K562 (cell line): ENCODE data around the gene KRIT1. TPM values are rescaled to one million over a fixed set of nuclear protein-coding genes. Genes with fewer than 3 reads are reported as not detected.

ENCODE experiments used
- ATAC-seq: fragments of 200-7000 bp; cut with Tn5 transposase; 3 replicates; pipeline ENCODE4 v1.9.1; 2020; ENCODE audit warnings: moderate library complexity
- BruUV-seq: library from RNA; stranded (reverse); fragments of 400-500 nt; replicated peaks from 2 replicates; lab custom pipeline; 2021; lab: Mats Ljungman, UMichigan
- CTCF ChIA-PET: fragments of 300-600 bp; formaldehyde crosslinking; extraction: SDS; loops from one replicate; lab custom pipeline; 2021; ENCODE audit warnings: low intra/inter-chr PET ratio; lab: Yijun Ruan, JAX
- POLR2A ChIA-PET: fragments of 300-600, 350-650 bp; sonication (Branson Sonifier 250); formaldehyde crosslinking; extraction: SDS; loops from one replicate; lab custom pipeline; 2021; ENCODE audit warnings: antibody characterized with exemption, inconsistent platforms; lab: Yijun Ruan, JAX
- DNase-seq, 4 experiments: peaks; one replicate each; pipeline versions ENCODE4 v3.0.0 to v3.0.0-alpha.2; 2011 to 2018; ENCODE audit warnings: low spot score in 3 of 4, mixed read lengths in 3 of 4; ENCODE audit errors: extremely low read depth in 1 of 4
- FAIRE-seq: peaks from 2 replicates; lab custom pipeline; 2011; peaks lifted over from hg19 to GRCh38; lab: Jason Lieb, UNC
- H2AFZ ChIP-seq: 2 replicates; pipeline ENCODE4 v1.6.0; 2011; ENCODE audit warnings: low read depth, low read length, control low read depth, inconsistent platforms
- H3K27ac ChIP-seq: fragments of 200-600 bp; 3 replicates; pipeline ENCODE4 v1.8.0; 2011; ENCODE audit warnings: low read depth, mild to moderate bottlenecking, control low read depth, inconsistent platforms, low read length, moderate library complexity, mixed read lengths; ENCODE audit errors: extremely low read depth
- H3K27me3 ChIP-seq, 2 experiments: fragments of 300-600 bp in 1 of 2; 2 replicates in 1 of 2; 3 replicates in 1 of 2; pipeline versions ENCODE4 v1.6.0 to v1.8.0; 2011; ENCODE audit warnings: inconsistent platforms in 2 of 2, low read length in 2 of 2, mild to moderate bottlenecking in 1 of 2, mixed read lengths in 1 of 2, moderate library complexity in 1 of 2; ENCODE audit not compliant: control insufficient read depth in 2 of 2, insufficient read depth in 2 of 2
- H3K36me3 ChIP-seq: fragments of 300-600 bp; 3 replicates; pipeline ENCODE4 v1.8.0; 2011; ENCODE audit warnings: mild to moderate bottlenecking, low read length, inconsistent platforms; ENCODE audit not compliant: control insufficient read depth, insufficient read depth
- H3K4me1 ChIP-seq, 2 experiments: fragments of 200-600 bp in 1 of 2; replicated peaks in 1 of 2; 2 replicates in 1 of 2; 3 replicates in 1 of 2; pipeline versions ENCODE4 v1.5.1 to v1.8.0; 2011; ENCODE audit warnings: inconsistent platforms in 2 of 2, low read length in 2 of 2, mild to moderate bottlenecking in 1 of 2, mixed read lengths in 1 of 2, moderate library complexity in 1 of 2; ENCODE audit not compliant: control insufficient read depth in 2 of 2, insufficient read depth in 2 of 2
- H3K4me2 ChIP-seq: 2 replicates; pipeline ENCODE4 v1.6.1; 2011; ENCODE audit warnings: low read length, control low read depth, inconsistent platforms, mixed read lengths; ENCODE audit not compliant: insufficient read depth
- H3K4me3 ChIP-seq: fragments of 200-600 bp; sonication (generic), shearing (Covaris generic); 2 replicates; pipeline ENCODE4 v1.5.1; 2016; ENCODE audit warnings: control low read depth, inconsistent platforms
- H3K79me2 ChIP-seq: fragments of 200-600 bp; 3 replicates; pipeline ENCODE4 v1.8.0; 2011; ENCODE audit warnings: low read length, inconsistent platforms; ENCODE audit not compliant: control insufficient read depth, insufficient read depth
- H3K9ac ChIP-seq, 2 experiments: 2 replicates each; pipeline versions ENCODE4 v1.6.0 to v1.6.1; 2011; ENCODE audit warnings: low read depth in 2 of 2, low read length in 2 of 2, control low read depth in 1 of 2, inconsistent platforms in 1 of 2, mild to moderate bottlenecking in 1 of 2, mixed read lengths in 1 of 2; ENCODE audit not compliant: insufficient read depth in 1 of 2
- H3K9me1 ChIP-seq: one replicate; pipeline ENCODE4 v1.6.0; 2011; ENCODE audit warnings: inconsistent platforms, mild to moderate bottlenecking, low read length, moderate library complexity; ENCODE audit not compliant: control insufficient read depth, insufficient read depth
- H3K9me3 ChIP-seq: replicated peaks from 2 replicates; pipeline ENCODE4 v1.5.1; 2011; ENCODE audit warnings: low read depth, low read length, inconsistent platforms; ENCODE audit not compliant: control insufficient read depth, insufficient read depth
- H4K20me1 ChIP-seq: replicated peaks from 2 replicates; pipeline ENCODE4 v1.6.1; 2011; ENCODE audit warnings: low read length, inconsistent platforms, mixed read lengths; ENCODE audit not compliant: control insufficient read depth, insufficient read depth
- BCOR ChIP-seq: fragments of 450-650 bp; IDR thresholded peaks from 2 replicates; pipeline ENCODE4 v1.6.1; 2016
- KDM1A ChIP-seq, 2 experiments: fragments of 450-650 bp; IDR thresholded peaks; 2 replicates each; pipeline ENCODE4 v1.6.1; 2016; ENCODE audit warnings: mild to moderate bottlenecking in 2 of 2
- NCOA2 ChIP-seq, 2 experiments: fragments of 450-650 bp; IDR thresholded peaks; 2 replicates each; pipeline ENCODE4 v1.6.1; 2018; ENCODE audit warnings: mild to moderate bottlenecking in 2 of 2, moderate library complexity in 1 of 2; ENCODE audit not compliant: partially characterized antibody in 2 of 2
- PML ChIP-seq: IDR thresholded peaks from 2 replicates; pipeline ENCODE4 v1.6.1; 2012; ENCODE audit warnings: low read length, inconsistent platforms
- RBM25 ChIP-seq: fragments of 200-400 bp; formaldehyde crosslinking; IDR thresholded peaks from 2 replicates; pipeline ENCODE4 v1.6.1; 2018; ENCODE audit warnings: low read length, low read depth, moderate library complexity; ENCODE audit not compliant: severe bottlenecking
- RHOXF2B ChIP-seq: fragments of 250-450 bp; sonication (Bioruptor Pico); conservative IDR thresholded peaks from 2 replicates; pipeline ENCODE4 v1.5.1; 2021
- SMARCA5 ChIP-seq: fragments of 450-650 bp; IDR thresholded peaks from 2 replicates; pipeline ENCODE4 v1.6.1; 2016
- SRSF9 ChIP-seq: fragments of 200-400 bp; formaldehyde crosslinking; IDR thresholded peaks from 2 replicates; pipeline ENCODE4 v1.6.1; 2017; ENCODE audit warnings: low read depth, low read length, borderline replicate concordance
- ZBTB43 ChIP-seq: sonication (generic); formaldehyde crosslinking; IDR thresholded peaks from 2 replicates; pipeline ENCODE4 v1.8.0; 2023; ENCODE audit warnings: mild to moderate bottlenecking, missing genetic modification reagents
- ZNF146 ChIP-seq: IDR thresholded peaks from one replicate; pipeline ENCODE4 v1.6.1; 2018; ENCODE audit warnings: missing compliant biosample characterization; ENCODE audit not compliant: unreplicated experiment
- WGBS: fragments of 100-300 bp; shearing (Covaris generic); methylation state at CpG from one replicate; pipeline ENCODE4 v1.1.6; 2016; ENCODE audit warnings: low coverage, mixed read lengths; ENCODE audit not compliant: insufficient coverage; ENCODE audit errors: missing lambda C conversion rate; 5-methylcytosine and 5-hydroxymethylcytosine counted together
- in situ Hi-C: fragments of 300-500 bp; cut with MboI; formaldehyde crosslinking; loops from 4 replicates; pipeline ENCODE4 v1.15.0; 2018; ENCODE audit warnings: inconsistent platforms, mixed read lengths
- intact Hi-C: fragments of 100-400 bp; cut with micrococcal nuclease; formaldehyde crosslinking; loops from 2 replicates; pipeline ENCODE4 v1.14.2; 2022
- polyA plus RNA-seq, 8 experiments: library from polyadenylated mRNA; depleted of rRNA in 4 of 8; stranded (reverse) in 5 of 8; unstranded in 3 of 8; fragments of >200 nt; fragmentation: Nextera tagmentation in 2 of 8; fragmentation: Illumina TruSeq in 1 of 8; extraction: Ambion mirVana in 2 of 8; extraction: Trizol in 1 of 8; gene quantifications; 2 replicates each; pipeline versions ENCODE4 v1.2.1 to v1.2.3, GENCODE V29; 2011 to 2014; ENCODE audit warnings: inconsistent platforms in 1 of 8, missing spikeins in 1 of 8
- total RNA-seq, 7 experiments: library from RNA; depleted of rRNA in 6 of 7; stranded (reverse); fragments of >200 nt in 6 of 7; fragmentation: Illumina TruSeq in 2 of 7; extraction: Trizol in 2 of 7; gene quantifications; 2 replicates each; pipeline versions ENCODE4 v1.2.1 to v1.2.3, GENCODE V29; 2011 to 2021; ENCODE audit warnings: low replicate concordance in 1 of 7

KRIT1 gene
- total and polyA plus RNA-seq, 9 of the 15 experiments (the other 6 are each of a cell fraction or from before 2014, with no cell fraction given), result 21.5 to 81.4 (median 55.9) TPM

GRCh38 chr7:92228742-92229141, 17.0 kb downstream of the KRIT1 start:
- H3K27ac ChIP-seq, result no peak overlapping the region
- H3K4me1 ChIP-seq, result no peaks in the 10 kb centered on the region
- H3K9ac ChIP-seq, result no peak overlapping the region
- no peaks in the 10 kb centered on the region for H3K9me3 ChIP-seq
- in situ Hi-C loops, result no loop called here
- H3K36me3 ChIP-seq, result peaks cover 81% of the 10 kb centered on the region
- ATAC-seq (no peak), DNase-seq (no peak), FAIRE-seq (no peak)
- H3K27me3 ChIP-seq, result no peaks in the 10 kb centered on the region
- TF ChIP-seq SRSF9, result no peak
- TF ChIP-seq SMARCA5, result 0 out of 2 replicates have a peak, but pooled peaks have one; percentile 19
- TF ChIP-seq RHOXF2B (CRISPR knock-in tag), result no peak
- TF ChIP-seq KDM1A (IDR thresholded peaks at IDR 0.05), result peak in 1 of 2 experiments; percentile 30; a peak in 1 of 4 replicates
- TF ChIP-seq PML, result no peak
- TF ChIP-seq RBM25, result peak; percentile 74
- peak; percentile 97 for TF ChIP-seq ZNF146 (CRISPR knock-in tag)
- no peak for TF ChIP-seq ZBTB43 (CRISPR knock-in tag)
- peak; percentile 47; the same call in 1 of the 2 replicates for TF ChIP-seq BCOR
- no peak for TF ChIP-seq NCOA2 (IDR thresholded peaks at IDR 0.05; ENCODE audit: partially characterized antibody in 2 of 2)
- intact Hi-C loops, result no loop called here
- WGBS, result 94% methylated on average over 2 of the region's 2 CpGs
- no peaks in the 10 kb centered on the region for H3K9me1 ChIP-seq
- H3K4me2 ChIP-seq, result no peak overlapping the region
- H3K4me3 ChIP-seq, result no peak overlapping the region
- BruUV-seq, result no TSS peak
- no peaks in the 10 kb centered on the region for H4K20me1 ChIP-seq
- ChIA-PET POLR2A (no interaction called here), CTCF (no interaction called here)
- no peaks in the 10 kb centered on the region for H3K79me2 ChIP-seq
- H2AFZ ChIP-seq, result no peak overlapping the region
